Tibial artery (tissue), 4 donors: ENCODE data around the gene ADAM11.
"Not testable (repeated sequence)": the region's sequence is repeated elsewhere in the genome, so short reads cannot be mapped to it uniquely, and the experiment has no call there.

Experiments
- DNase-seq, 2 donors: peaks; one replicate each; pipeline ENCODE4 v3.0.0-alpha.2; 2019
- H3K27ac ChIP-seq, 2 donors: fragments of 200-600 bp; sonication (generic) in 1 of 2; 1 replicate in 1 of 2; 2 replicates in 1 of 2; pipeline ENCODE4 v1.5.1; 2018 to 2019; ENCODE audit warnings: mild to moderate bottlenecking in 1 of 2
- H3K27me3 ChIP-seq, 2 donors: fragments of 200-600 bp; sonication (generic) in 1 of 2; one replicate each; pipeline versions ENCODE4 v1.5.1 to v1.6.0; 2016 to 2019
- H3K36me3 ChIP-seq, 3 donors: fragments of 200-600 bp; sonication (generic) in 2 of 3; one replicate each; pipeline ENCODE4 v1.5.1; 2016 to 2019; ENCODE audit warnings: mild to moderate bottlenecking in 2 of 3
- H3K4me1 ChIP-seq, 4 donors: fragments of 200-600 bp; sonication (generic) in 2 of 4; 1 replicate in 3 of 4; 2 replicates in 1 of 4; pipeline ENCODE4 v1.5.1; 2016 to 2019
- H3K4me3 ChIP-seq, 2 donors: fragments of 200-600 bp; sonication (generic) in 1 of 2; 1 replicate in 1 of 2; 2 replicates in 1 of 2; pipeline ENCODE4 v1.5.1; 2018 to 2019; ENCODE audit warnings: mild to moderate bottlenecking in 2 of 2
- H3K9me3 ChIP-seq, 3 donors: fragments of 200-600 bp; sonication (generic) in 1 of 3; one replicate each; pipeline ENCODE4 v1.5.1; 2016 to 2019
- CTCF ChIP-seq, 2 experiments: fragments of 200-600 bp in 1 of 2; fragments of 450-650 bp in 1 of 2; IDR thresholded peaks; one replicate each; pipeline ENCODE4 v1.5.1; 2017 to 2019; ENCODE audit warnings: antibody characterized with exemption in 2 of 2, mild to moderate bottlenecking in 1 of 2, moderate library complexity in 1 of 2
- intact Hi-C: fragments of 100-400 bp; cut with DNase I; formaldehyde crosslinking; loops from one replicate; pipeline ENCODE4 v1.15.0; 2023; ENCODE audit warnings: low total_unique reads

ADAM11 gene

GRCh38 chr17:44807817-44808155 lies 49.0 kb downstream of the ADAM11 start:
- Histone ChIP-seq H3K9me3 (no peaks in the 10 kb centered on the region), H3K27me3 (no peaks in the 10 kb centered on the region), H3K4me1 (peaks cover 0 to 43% (median 12%) of the 10 kb centered on the region in 4 donors), H3K27ac (no peak overlapping the region), H3K36me3 (peaks cover 0 to 9% (median 8%) of the 10 kb centered on the region in 3 donors), H3K4me3 (no peak overlapping the region)
- no peak for DNase-seq
- no peak for TF ChIP-seq CTCF (IDR thresholded peaks at IDR 0.05)
- intact Hi-C loops = no loop called here

GRCh38 chr17:44808156-44808555 lies 49.4 kb downstream of the ADAM11 start:
- intact Hi-C loops = no loop called here
- H3K4me3 ChIP-seq = no peak overlapping the region
- peaks cover 0 to 9% (median 8%) of the 10 kb centered on the region in 3 donors for H3K36me3 ChIP-seq
- H3K27ac ChIP-seq = no peak overlapping the region
- H3K9me3 ChIP-seq = no peaks in the 10 kb centered on the region
- no peak for TF ChIP-seq CTCF (IDR thresholded peaks at IDR 0.05)
- no peak for DNase-seq
- peaks cover 0 to 43% (median 13%) of the 10 kb centered on the region in 4 donors for H3K4me1 ChIP-seq
- H3K27me3 ChIP-seq = no peaks in the 10 kb centered on the region

- H3K27ac ChIP-seq, H3K4me3 ChIP-seq, intact Hi-C loops, H3K36me3 ChIP-seq, H3K27me3 ChIP-seq, H3K9me3 ChIP-seq, DNase-seq: not testable (repeated sequence)
- peaks cover 0 to 37% (median 14%) of the 10 kb centered on the region in 4 donors for H3K4me1 ChIP-seq
Measured at GRCh38 chr17:44808656-44809388, 50.0 kb downstream of the ADAM11 start.

- Histone ChIP-seq H3K27me3 (no peaks in the 10 kb centered on the region), H3K4me3 (no peak overlapping the region), H3K4me1 (peaks cover 0 to 27% (median 11%) of the 10 kb centered on the region in 4 donors), H3K27ac (peak overlapping the region; percentile 56 to 65), H3K36me3 (no peaks in the 10 kb centered on the region), H3K9me3 (no peaks in the 10 kb centered on the region)
- intact Hi-C loops = no loop called here
- DNase-seq = no peak
- TF ChIP-seq CTCF (IDR thresholded peaks at IDR 0.05) = no peak
Measured at GRCh38 chr17:44812263-44812662, 53.5 kb downstream of the ADAM11 start.

GRCh38 chr17:44818508-44818907 lies 59.7 kb downstream of the ADAM11 start:
- H3K36me3 ChIP-seq, DNase-seq, intact Hi-C loops, H3K27me3 ChIP-seq, H3K27ac ChIP-seq, H3K9me3 ChIP-seq, H3K4me3 ChIP-seq: not testable (repeated sequence)
- peaks cover 0 to 28% (median 2%) of the 10 kb centered on the region in 4 donors for H3K4me1 ChIP-seq

GRCh38 chr17:44820631-44821212 lies 61.9 kb downstream of the ADAM11 start:
- no peaks in the 10 kb centered on the region for H3K9me3 ChIP-seq
- H3K27me3 ChIP-seq = no peaks in the 10 kb centered on the region
- peak overlapping the region in 1 of 2 donors; percentile 29 for H3K27ac ChIP-seq
- TF ChIP-seq CTCF (IDR thresholded peaks at IDR 0.05) = no peak
- H3K36me3 ChIP-seq = no peaks in the 10 kb centered on the region
- peaks cover 0 to 28% (median 2%) of the 10 kb centered on the region in 4 donors for H3K4me1 ChIP-seq
- H3K4me3 ChIP-seq = no peak overlapping the region
- intact Hi-C loops = no loop called here
- DNase-seq = no peak

GRCh38 chr17:44825236-44825635 lies 66.4 kb downstream of the ADAM11 start:
- intact Hi-C loops, DNase-seq, H3K9me3 ChIP-seq, H3K36me3 ChIP-seq, H3K27ac ChIP-seq, H3K4me3 ChIP-seq, H3K27me3 ChIP-seq: not testable (repeated sequence)
- H3K4me1 ChIP-seq = peaks cover 0 to 44% (median 9%) of the 10 kb centered on the region in 4 donors
